Left renal pelvis (tissue), 4 donors: ENCODE results near the gene BCLAF1. TPM values are rescaled to one million over a fixed set of nuclear protein-coding genes. Genes with fewer than 3 reads are reported as not detected.
"Not testable (repeated sequence)": the region's sequence is repeated elsewhere in the genome, so short reads cannot be mapped to it uniquely, and the experiment has no call there.

Experiments
- DNase-seq, 4 donors: peaks; one replicate each; pipeline ENCODE4 v3.0.0-alpha.2; 2013; ENCODE audit warnings: low read depth in 4 of 4, low spot score in 3 of 4
- polyA plus RNA-seq, 4 donors: library from polyadenylated mRNA; unstranded; fragments of 120-200 nt; gene quantifications; one replicate each; pipeline ENCODE4 v1.2.1, GENCODE V29; 2013; ENCODE audit not compliant: insufficient read length in 4 of 4

Gene BCLAF1
- polyA plus RNA-seq, 4 donors, result 162 to 268 (median 213) TPM

- DNase-seq, result peak; percentile 91 to 99 (median 97)
Measured at GRCh38 chr6:136249811-136250685, 39.6 kb downstream of the BCLAF1 start, which contains the start of gene MTFR2. TSS of gene MTFR2 (minus strand) at chr6:136250311. CDS start at chr6:136249099, 1,212 bp downstream.

GRCh38 chr6:136249336-136249735 is 40.3 kb downstream of the BCLAF1 start:
- DNase-seq, result no peak

- no peak for DNase-seq
Measured at GRCh38 chr6:136244061-136244616, 45.5 kb downstream of the BCLAF1 start.

GRCh38 chr6:136236466-136237293 is 53.0 kb downstream of the BCLAF1 start:
- DNase-seq, result no peak

GRCh38 chr6:136235233-136235564 is 54.4 kb downstream of the BCLAF1 start:
- DNase-seq, result no peak

- no peak for DNase-seq
Measured at GRCh38 chr6:136232701-136233100, 56.9 kb downstream of the BCLAF1 start.

GRCh38 chr6:136230219-136230853 is 59.3 kb downstream of the BCLAF1 start:
- no peak for DNase-seq

- DNase-seq, result no peak
Measured at GRCh38 chr6:136228814-136229213, 60.8 kb downstream of the BCLAF1 start.

GRCh38 chr6:136226674-136227377 is 62.8 kb downstream of the BCLAF1 start:
- DNase-seq, result no peak

GRCh38 chr6:136226027-136226673 is 63.5 kb downstream of the BCLAF1 start:
- DNase-seq, result peak in 1 of 4 donors; percentile 33

GRCh38 chr6:136225496-136225895 is 64.2 kb downstream of the BCLAF1 start:
- DNase-seq, result no peak

GRCh38 chr6:136224974-136225373 is 64.7 kb downstream of the BCLAF1 start:
- DNase-seq, result not testable (repeated sequence)

- DNase-seq, result no peak
Measured at GRCh38 chr6:136216503-136217401, 72.9 kb downstream of the BCLAF1 start.

- DNase-seq, result no peak
Measured at GRCh38 chr6:136213853-136214252, 75.8 kb downstream of the BCLAF1 start.

GRCh38 chr6:136213012-136213539 is 76.6 kb downstream of the BCLAF1 start:
- no peak for DNase-seq

- DNase-seq, result no peak
Measured at GRCh38 chr6:136212608-136213007, 77.0 kb downstream of the BCLAF1 start.

- DNase-seq, result no peak
Measured at GRCh38 chr6:136210398-136211165, 79.1 kb downstream of the BCLAF1 start.

- DNase-seq, result no peak
Measured at GRCh38 chr6:136209496-136209895, 80.2 kb downstream of the BCLAF1 start.
